Endothelial cell of umbilical vein (primary cell): Measurements from ENCODE around the gene KSR1. TPM values are rescaled to one million over a fixed set of nuclear protein-coding genes. Genes with fewer than 3 reads are reported as not detected.

Experiments
- Bru-seq: library from RNA; stranded (reverse); fragments of 400-500 nt; gene quantifications from one replicate; lab custom pipeline; 2021; lab: Mats Ljungman, UMichigan
- BruChase-seq, 2 experiments: library from RNA; stranded (reverse); fragments of 400-500 nt; gene quantifications; one replicate each; lab custom pipeline; 2021; lab: Mats Ljungman, UMichigan
- BruUV-seq: library from RNA; stranded (reverse); fragments of 400-500 nt; replicated peaks from 2 replicates; lab custom pipeline; 2021; lab: Mats Ljungman, UMichigan
- CTCF ChIA-PET: fragments of 300-600, 350-600 bp; sonication (Branson Sonifier 250); formaldehyde crosslinking; loops from one replicate; lab custom pipeline; 2021; ENCODE audit warnings: antibody characterized with exemption, inconsistent platforms; lab: Charles Lee
- POLR2A ChIA-PET: fragments of 300-600, 350-600 bp; sonication (Branson Sonifier 250); formaldehyde crosslinking; loops from one replicate; lab custom pipeline; 2021; ENCODE audit warnings: antibody characterized with exemption, inconsistent platforms; lab: Charles Lee
- DNase-seq: peaks from one replicate; pipeline ENCODE4 v3.0.0-alpha.2; 2011; ENCODE audit warnings: low read depth, low spot score
- FAIRE-seq: peaks from 2 replicates; lab custom pipeline; 2011; peaks lifted over from hg19 to GRCh38; lab: Jason Lieb, UNC
- H2AFZ ChIP-seq: 2 replicates; pipeline ENCODE4 v1.6.0; 2012; ENCODE audit warnings: low read depth, low read length, control low read depth, inconsistent platforms
- H3K27ac ChIP-seq: 2 replicates; pipeline ENCODE4 v1.5.1; 2011; ENCODE audit warnings: low read depth, mild to moderate bottlenecking, control low read depth, low read length, moderate library complexity; ENCODE audit not compliant: insufficient read depth
- H3K27me3 ChIP-seq, 2 experiments: 2 replicates each; pipeline versions ENCODE4 v1.6.0 to v1.6.1; 2011; ENCODE audit warnings: low read length in 2 of 2, mixed read lengths in 1 of 2; ENCODE audit not compliant: control insufficient read depth in 2 of 2, insufficient read depth in 2 of 2
- H3K36me3 ChIP-seq, 2 experiments: 2 replicates in 1 of 2; 3 replicates in 1 of 2; pipeline ENCODE4 v1.5.1; 2011; ENCODE audit warnings: low read length in 2 of 2, mild to moderate bottlenecking in 1 of 2, moderate library complexity in 1 of 2; ENCODE audit not compliant: control insufficient read depth in 2 of 2, insufficient read depth in 2 of 2; ENCODE audit errors: extremely low read depth in 1 of 2
- H3K4me1 ChIP-seq: 3 replicates; pipeline ENCODE4 v1.5.1; 2011; ENCODE audit warnings: mild to moderate bottlenecking, low read length; ENCODE audit not compliant: control insufficient read depth, insufficient read depth; ENCODE audit errors: extremely low read depth
- H3K4me2 ChIP-seq: 2 replicates; pipeline ENCODE4 v1.6.1; 2011; ENCODE audit warnings: low read length, control low read depth, mixed read lengths; ENCODE audit not compliant: insufficient read depth
- H3K4me3 ChIP-seq, 3 experiments: fragments of 200-600 bp in 1 of 3; sonication (generic), shearing (Covaris generic) in 1 of 3; replicated peaks in 1 of 3; 2 replicates each; pipeline ENCODE4 v1.5.1; 2011 to 2016; ENCODE audit warnings: control low read depth in 3 of 3, low read length in 3 of 3, mild to moderate bottlenecking in 2 of 3, inconsistent platforms in 1 of 3, low read depth in 1 of 3, moderate library complexity in 1 of 3; ENCODE audit not compliant: insufficient read depth in 1 of 3
- H3K79me2 ChIP-seq: 2 replicates; pipeline ENCODE4 v1.6.0; 2012; ENCODE audit warnings: low read length, inconsistent platforms; ENCODE audit not compliant: control insufficient read depth, insufficient read depth
- H3K9ac ChIP-seq: replicated peaks from 2 replicates; pipeline ENCODE3; 2011; ENCODE audit warnings: low read length, control low read depth; ENCODE audit not compliant: insufficient read depth; ENCODE audit errors: extremely low read depth
- H3K9me1 ChIP-seq: replicated peaks from 3 replicates; pipeline ENCODE4 v1.6.0; 2011; ENCODE audit warnings: mild to moderate bottlenecking, low read length; ENCODE audit not compliant: control insufficient read depth, insufficient read depth; ENCODE audit errors: extremely low read depth
- H3K9me3 ChIP-seq: replicated peaks from 2 replicates; pipeline ENCODE4 v1.5.1; 2012; ENCODE audit warnings: low read length, inconsistent platforms; ENCODE audit not compliant: control insufficient read depth, insufficient read depth
- H4K20me1 ChIP-seq: replicated peaks from 2 replicates; pipeline ENCODE3; 2011; ENCODE audit warnings: mild to moderate bottlenecking, low read length; ENCODE audit not compliant: control insufficient read depth, insufficient read depth; ENCODE audit errors: extremely low read depth
- JUN ChIP-seq: IDR thresholded peaks from 2 replicates; pipeline ENCODE4 v1.6.1; 2011; ENCODE audit warnings: borderline replicate concordance, low read depth; ENCODE audit not compliant: insufficient read length, insufficient read depth
- POLR2A ChIP-seq: IDR thresholded peaks from 2 replicates; pipeline ENCODE4 v1.6.1; 2012; ENCODE audit warnings: low read depth, mild to moderate bottlenecking, control low read depth, low read length
- POLR2AphosphoS5 ChIP-seq: IDR thresholded peaks from 2 replicates; pipeline ENCODE4 v1.6.1; 2012; ENCODE audit warnings: low read depth, mild to moderate bottlenecking, control low read depth, low read length, moderate library complexity; ENCODE audit not compliant: insufficient read depth
- dilution Hi-C: fragments of 300-500 bp; cut with MboI; formaldehyde crosslinking; loops from one replicate; pipeline ENCODE4 v1.15.0; 2019; ENCODE audit warnings: low sequenced_read_pairs; ENCODE audit not compliant: extremely low pct_ligation_motif_present
- intact Hi-C: fragments of 100-400 bp; cut with micrococcal nuclease; formaldehyde crosslinking; loops from one replicate; pipeline ENCODE4 v1.10.0; 2022
- long read RNA-seq: library from polyadenylated mRNA; stranded (forward); transcript quantifications from one replicate; pipeline ENCODE4 v2.0.0, GENCODE V29; 2021
- polyA minus RNA-seq, 3 experiments: library from RNA; depleted of rRNA, polyadenylated mRNA; stranded (reverse); fragments of >200 nt; gene quantifications; 1 replicate in 1 of 3; 2 replicates in 2 of 3; pipeline ENCODE4 v1.2.3, GENCODE V29; 2011
- polyA plus RNA-seq, 4 experiments: library from polyadenylated mRNA; depleted of rRNA in 3 of 4; stranded (reverse) in 3 of 4; unstranded in 1 of 4; fragments of >200 nt; gene quantifications; 2 replicates each; pipeline versions ENCODE4 v1.2.1 to v1.2.3, GENCODE V29; 2011 to 2012; ENCODE audit warnings: missing spikeins in 1 of 4
- total RNA-seq: library from RNA; stranded (reverse); gene quantifications from 2 replicates; pipeline ENCODE4 v1.2.3, GENCODE V29; 2021
- TF ChIP-seq, protein P1 (sequence below), 2 donors: IDR thresholded peaks; 1 replicate in 1 of 2; 2 replicates in 1 of 2; pipeline ENCODE4 v1.5.1; 2011; ENCODE audit warnings: low read length in 2 of 2, mild to moderate bottlenecking in 2 of 2, moderate library complexity in 2 of 2, control low read depth in 1 of 2, inconsistent platforms in 1 of 2, low read depth in 1 of 2; ENCODE audit not compliant: insufficient read depth in 1 of 2; ENCODE audit errors: extremely low read depth in 1 of 2

KSR1 gene
- total RNA-seq (55.6 and 80.2 TPM in 2 replicates), polyA plus RNA-seq (31.5 and 35.4 TPM in 2 replicates), polyA minus RNA-seq (78.7 and 82.4 TPM in 2 replicates), Bru-seq, nascent RNA (percentile 79 among the genes with signal in this experiment), BruChase-seq, experiment 1, labeled RNA remaining after a 6-hour chase (percentile 75 among the genes with signal in this experiment), BruChase-seq, experiment 2, labeled RNA remaining after a 2-hour chase (percentile 76 among the genes with signal in this experiment)
- polyA plus RNA-seq (2011; cell fraction: cytosol; rRNA removed), result 27.3 and 30.1 TPM in 2 replicates
- 186 and 212 TPM in 2 replicates for polyA plus RNA-seq (2011; cell fraction: nucleus; rRNA removed)
- 53.9 and 70.0 TPM in 2 replicates for polyA plus RNA-seq (2012)
- 11.1 TPM for polyA minus RNA-seq (2011; cell fraction: cytosol; rRNA and poly(A)+ RNA removed)
- polyA minus RNA-seq (2011; cell fraction: nucleus; rRNA and poly(A)+ RNA removed), result 102 and 106 TPM in 2 replicates
- long read RNA-seq, partial matches to known transcripts, result 16 of 20 reads
- long read RNA-seq, other reads (novel, unspliced or antisense), result 4 of 20 reads

DNA sequence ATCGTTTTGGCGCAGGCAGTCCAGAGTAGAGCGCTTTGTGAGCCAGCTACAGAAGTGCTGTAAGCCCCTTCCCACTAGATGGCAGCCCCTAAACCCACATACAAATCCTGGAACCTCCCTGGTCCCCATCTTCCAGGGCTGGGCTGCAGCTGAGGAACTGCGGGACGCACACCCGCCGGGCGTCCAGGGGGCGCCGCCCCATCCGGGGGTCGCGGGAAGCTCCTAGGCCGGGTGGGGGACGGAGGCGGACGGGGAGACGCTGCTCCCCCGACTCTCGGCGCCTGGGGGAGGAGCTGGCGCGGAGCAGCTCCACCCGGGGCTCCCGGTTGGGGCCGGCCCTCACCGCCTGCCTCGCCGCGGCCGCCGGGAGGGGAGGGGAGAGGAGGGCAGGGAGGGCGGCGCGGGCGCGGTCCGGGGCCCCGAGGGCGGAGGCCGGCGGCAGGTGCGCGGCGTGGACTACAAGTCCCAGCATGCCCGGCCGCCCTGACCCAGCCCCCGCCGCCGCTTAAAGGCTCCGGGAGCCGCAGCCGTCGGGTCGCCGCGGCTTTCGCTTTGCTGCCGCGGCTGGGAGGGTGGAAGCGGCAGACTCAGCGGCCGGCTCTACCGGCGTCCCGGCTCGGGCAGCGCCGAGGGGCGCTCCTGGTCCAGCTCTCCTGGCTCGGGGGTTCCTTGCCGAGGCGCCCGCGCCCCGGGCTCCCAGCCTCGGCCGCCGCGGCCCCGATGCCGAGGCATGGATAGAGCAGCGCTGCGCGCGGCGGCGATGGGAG is at the start of gene KSR1:
TSS of gene KSR1 (plus strand) at position 535 of the 767 bp plus-strand sequence. CDS start at position 731, 196 bp downstream.
- CTCF ChIA-PET, result interaction anchor here (0.7 to 3.1 kb wide), 36 partner anchors 10 to 229 kb away, joined by 3 to 79 read pairs (median 5); no protein-coding TSS in a partner anchor
- Histone ChIP-seq H3K27ac (peak within 1 kb of the TSS; percentile 35), H3K4me1 (peaks cover 18% of the 10 kb centered on the region)

More for the DNA sequence above, at the start of gene KSR1:
- TF ChIP-seq POLR2A (peak; percentile 71), POLR2AphosphoS5 (peak; percentile 84), JUN (no peak)
- TF ChIP-seq, protein P1, sequence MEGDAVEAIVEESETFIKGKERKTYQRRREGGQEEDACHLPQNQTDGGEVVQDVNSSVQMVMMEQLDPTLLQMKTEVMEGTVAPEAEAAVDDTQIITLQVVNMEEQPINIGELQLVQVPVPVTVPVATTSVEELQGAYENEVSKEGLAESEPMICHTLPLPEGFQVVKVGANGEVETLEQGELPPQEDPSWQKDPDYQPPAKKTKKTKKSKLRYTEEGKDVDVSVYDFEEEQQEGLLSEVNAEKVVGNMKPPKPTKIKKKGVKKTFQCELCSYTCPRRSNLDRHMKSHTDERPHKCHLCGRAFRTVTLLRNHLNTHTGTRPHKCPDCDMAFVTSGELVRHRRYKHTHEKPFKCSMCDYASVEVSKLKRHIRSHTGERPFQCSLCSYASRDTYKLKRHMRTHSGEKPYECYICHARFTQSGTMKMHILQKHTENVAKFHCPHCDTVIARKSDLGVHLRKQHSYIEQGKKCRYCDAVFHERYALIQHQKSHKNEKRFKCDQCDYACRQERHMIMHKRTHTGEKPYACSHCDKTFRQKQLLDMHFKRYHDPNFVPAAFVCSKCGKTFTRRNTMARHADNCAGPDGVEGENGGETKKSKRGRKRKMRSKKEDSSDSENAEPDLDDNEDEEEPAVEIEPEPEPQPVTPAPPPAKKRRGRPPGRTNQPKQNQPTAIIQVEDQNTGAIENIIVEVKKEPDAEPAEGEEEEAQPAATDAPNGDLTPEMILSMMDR (IDR thresholded peaks at IDR 0.05; ENCODE audit: extremely low read depth in 1 of 2, insufficient read depth in 1 of 2, low read depth in 1 of 2, low read length in 2 of 2), result peak; percentile 39 to 74
- BruUV-seq, result no TSS peak
- dilution Hi-C loops, result no loop called here
- POLR2A ChIA-PET, result interaction anchor here (0.6 to 1.9 kb wide), 4 partner anchors 10 to 144 kb away, joined by 3 to 8 read pairs (median 4); no protein-coding TSS in a partner anchor
- Histone ChIP-seq H3K9me1 (no peaks in the 10 kb centered on the region), H3K4me3 (peak within 1 kb of the TSS; percentile 24 to 85 (median 62)), H2AFZ (peak within 1 kb of the TSS; percentile 50), H3K36me3 (no peaks in the 10 kb centered on the region), H3K9ac (peak within 1 kb of the TSS; percentile 73), H3K27me3 (no peaks in the 10 kb centered on the region), H4K20me1 (no peaks in the 10 kb centered on the region), H3K79me2 (peaks cover 36% of the 10 kb centered on the region), H3K9me3 (no peaks in the 10 kb centered on the region), H3K4me2 (peak within 1 kb of the TSS; percentile 91)
- intact Hi-C loops, result loop anchor here (2.0 kb wide), 1 partner anchor 145 kb away; no protein-coding TSS in a partner anchor
- DNase-seq, result peak; percentile 78
- FAIRE-seq, result peak; percentile 68
